ENCODE measurements around the gene ABHD2. TPM values are rescaled to one million over a fixed set of nuclear protein-coding genes. Genes with fewer than 3 reads are reported as not detected.

The ABHD2 gene
- total RNA-seq, 2 experiments from 2014 or later = 36.0 to 39.2 TPM

DNA sequence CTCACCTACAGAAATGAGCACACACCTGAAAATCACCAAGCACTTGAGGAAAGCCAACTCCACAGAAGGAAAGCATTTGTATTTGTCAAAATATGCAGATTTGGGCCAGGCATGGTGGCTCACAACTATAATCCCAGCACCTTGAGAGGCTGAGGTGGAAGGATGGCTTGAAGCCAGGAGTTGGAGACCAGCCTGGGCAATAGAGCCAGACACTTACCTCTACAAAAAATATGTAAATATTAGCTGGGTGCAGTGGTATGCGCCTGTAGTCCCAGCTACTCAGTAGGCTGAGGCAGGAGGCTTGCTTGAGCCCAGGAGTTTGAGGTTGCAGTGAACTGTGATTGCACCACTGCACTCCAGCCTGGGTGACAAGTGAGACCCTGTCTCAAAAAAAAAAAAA is 120.8 kb downstream of the ABHD2 start:
- POLR2A ChIA-PET = no interaction called here
- H3K4me1 ChIP-seq (ENCODE audit: insufficient read depth, low read length) = peaks cover 19% of the 10 kb centered on the region
- ATAC-seq (ENCODE audit: poor library complexity) = no peak
- DNase-seq = no peak
- Mint-ChIP-seq H3K9me3 (no peaks in the 10 kb centered on the region), H3K4me1 (ENCODE audit: low read depth) (peaks cover 15% of the 10 kb centered on the region), H3K4me3 (no peak overlapping the region), H3K36me3 (ENCODE audit: low read depth) (no peaks in the 10 kb centered on the region), H3K27ac (no peak overlapping the region), H3K27me3 (no peaks in the 10 kb centered on the region)
- H3K27ac ChIP-seq (ENCODE audit: low read depth in 1 of 2, low read length in 2 of 2) = no peak overlapping the region
- H3K27me3 ChIP-seq (ENCODE audit: control insufficient read depth in 1 of 2, insufficient read depth in 2 of 2, low read length in 2 of 2) = no peaks in the 10 kb centered on the region
- no peaks in the 10 kb centered on the region for H3K36me3 ChIP-seq (ENCODE audit: insufficient read depth, low read length)
- H3K9me3 ChIP-seq (ENCODE audit: control insufficient read depth in 1 of 2, insufficient read depth in 1 of 2, low read length in 2 of 2) = no peaks in the 10 kb centered on the region
- no peak overlapping the region for H3K4me3 ChIP-seq (ENCODE audit: low read length)
- CTCF ChIA-PET = no interaction called here
- TF ChIP-seq, protein P1, sequence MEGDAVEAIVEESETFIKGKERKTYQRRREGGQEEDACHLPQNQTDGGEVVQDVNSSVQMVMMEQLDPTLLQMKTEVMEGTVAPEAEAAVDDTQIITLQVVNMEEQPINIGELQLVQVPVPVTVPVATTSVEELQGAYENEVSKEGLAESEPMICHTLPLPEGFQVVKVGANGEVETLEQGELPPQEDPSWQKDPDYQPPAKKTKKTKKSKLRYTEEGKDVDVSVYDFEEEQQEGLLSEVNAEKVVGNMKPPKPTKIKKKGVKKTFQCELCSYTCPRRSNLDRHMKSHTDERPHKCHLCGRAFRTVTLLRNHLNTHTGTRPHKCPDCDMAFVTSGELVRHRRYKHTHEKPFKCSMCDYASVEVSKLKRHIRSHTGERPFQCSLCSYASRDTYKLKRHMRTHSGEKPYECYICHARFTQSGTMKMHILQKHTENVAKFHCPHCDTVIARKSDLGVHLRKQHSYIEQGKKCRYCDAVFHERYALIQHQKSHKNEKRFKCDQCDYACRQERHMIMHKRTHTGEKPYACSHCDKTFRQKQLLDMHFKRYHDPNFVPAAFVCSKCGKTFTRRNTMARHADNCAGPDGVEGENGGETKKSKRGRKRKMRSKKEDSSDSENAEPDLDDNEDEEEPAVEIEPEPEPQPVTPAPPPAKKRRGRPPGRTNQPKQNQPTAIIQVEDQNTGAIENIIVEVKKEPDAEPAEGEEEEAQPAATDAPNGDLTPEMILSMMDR (IDR thresholded peaks at IDR 0.05) = no peak
- intact Hi-C loops (cut with DNase I, micrococcal nuclease) = no loop called here

DNA sequence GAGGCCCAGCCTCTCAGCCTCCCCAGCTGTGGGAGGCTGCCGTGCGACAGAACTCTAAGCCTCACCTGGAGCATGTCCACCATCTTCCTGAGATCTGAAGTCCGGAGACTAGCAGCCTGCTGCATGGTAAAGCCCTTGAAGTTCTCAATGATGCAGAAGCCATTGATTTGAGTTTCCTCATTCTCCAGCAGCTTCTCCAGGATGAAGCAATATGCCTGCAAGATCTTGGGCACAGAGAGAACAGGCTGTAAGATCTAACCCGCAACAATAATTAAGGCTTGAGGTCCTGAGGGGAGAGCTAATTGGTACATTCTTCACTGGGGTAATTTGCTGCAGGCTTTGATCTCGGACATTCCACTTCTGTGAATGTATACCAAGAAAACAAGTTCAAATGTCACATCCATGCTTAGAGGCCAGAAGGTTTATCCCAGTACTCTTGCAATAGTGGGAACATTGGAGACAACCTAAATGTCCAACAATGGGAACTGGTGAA is 123.5 kb downstream of the ABHD2 start:
- Mint-ChIP-seq H3K4me1 (ENCODE audit: low read depth) (peaks cover 4% of the 10 kb centered on the region), H3K27me3 (no peaks in the 10 kb centered on the region), H3K36me3 (ENCODE audit: low read depth) (no peaks in the 10 kb centered on the region), H3K27ac (no peak overlapping the region), H3K4me3 (no peak overlapping the region), H3K9me3 (no peaks in the 10 kb centered on the region)
- TF ChIP-seq, protein P1 (IDR thresholded peaks at IDR 0.05) = no peak
- intact Hi-C loops (cut with DNase I, micrococcal nuclease) = no loop called here
- Histone ChIP-seq H3K27me3 (ENCODE audit: control insufficient read depth in 1 of 2, insufficient read depth in 2 of 2, low read length in 2 of 2) (no peaks in the 10 kb centered on the region), H3K36me3 (ENCODE audit: insufficient read depth, low read length) (no peaks in the 10 kb centered on the region), H3K4me1 (ENCODE audit: insufficient read depth, low read length) (peaks cover 5% of the 10 kb centered on the region), H3K4me3 (ENCODE audit: low read length) (no peak overlapping the region), H3K27ac (ENCODE audit: low read depth in 1 of 2, low read length in 2 of 2) (no peak overlapping the region), H3K9me3 (ENCODE audit: control insufficient read depth in 1 of 2, insufficient read depth in 1 of 2, low read length in 2 of 2) (no peaks in the 10 kb centered on the region)
- ATAC-seq (ENCODE audit: poor library complexity) = no peak
- ChIA-PET POLR2A (no interaction called here), CTCF (no interaction called here)
- DNase-seq = no peak

DNA sequence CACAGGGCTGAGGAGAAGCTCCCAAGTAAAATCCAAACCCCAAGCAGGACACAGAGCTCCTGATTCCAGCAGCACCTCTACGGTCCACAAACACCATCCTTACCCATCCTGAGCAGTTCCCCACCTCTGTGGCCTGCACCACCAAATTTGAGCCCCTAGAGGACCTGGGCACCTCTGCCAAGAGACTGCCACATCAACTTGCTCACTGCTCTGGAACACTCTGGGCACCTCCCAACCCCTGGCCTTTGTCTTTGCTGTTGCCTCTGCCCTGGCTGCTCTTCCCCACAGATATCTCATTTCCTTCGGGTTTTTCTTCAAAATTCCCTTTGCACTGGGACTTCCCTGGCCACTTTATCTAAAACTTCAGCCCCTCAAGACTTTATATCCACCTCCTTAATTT is 127.4 kb downstream of the ABHD2 start:
- TF ChIP-seq, protein P1 (IDR thresholded peaks at IDR 0.05) = no peak
- Histone ChIP-seq H3K4me1 (ENCODE audit: insufficient read depth, low read length) (no peaks in the 10 kb centered on the region), H3K9me3 (ENCODE audit: control insufficient read depth in 1 of 2, insufficient read depth in 1 of 2, low read length in 2 of 2) (no peaks in the 10 kb centered on the region), H3K27ac (ENCODE audit: low read depth in 1 of 2, low read length in 2 of 2) (no peak overlapping the region), H3K27me3 (ENCODE audit: control insufficient read depth in 1 of 2, insufficient read depth in 2 of 2, low read length in 2 of 2) (no peaks in the 10 kb centered on the region), H3K4me3 (ENCODE audit: low read length) (no peak overlapping the region), H3K36me3 (ENCODE audit: insufficient read depth, low read length) (no peaks in the 10 kb centered on the region)
- intact Hi-C loops (cut with DNase I, micrococcal nuclease) = no loop called here
- POLR2A ChIA-PET = no interaction called here
- Mint-ChIP-seq H3K4me1 (ENCODE audit: low read depth) (no peaks in the 10 kb centered on the region), H3K27ac (no peak overlapping the region), H3K9me3 (no peaks in the 10 kb centered on the region), H3K36me3 (ENCODE audit: low read depth) (no peaks in the 10 kb centered on the region), H3K27me3 (no peaks in the 10 kb centered on the region), H3K4me3 (no peak overlapping the region)
- DNase-seq (no peak), ATAC-seq (ENCODE audit: poor library complexity) (no peak)
- CTCF ChIA-PET = interaction anchor here (1.3 kb wide), 1 partner anchor 9 kb away, joined by 5 read pairs; no protein-coding TSS in a partner anchor

Data from CD4-positive, alpha-beta T cell (primary cell).